ENCODE data around the gene SHROOM1.

The SHROOM1 gene

GRCh38 chr5:132824426-132824825, 6.0 kb downstream of the SHROOM1 start:
- DNase-seq (ENCODE audit: low read depth) = no peak

DNA sequence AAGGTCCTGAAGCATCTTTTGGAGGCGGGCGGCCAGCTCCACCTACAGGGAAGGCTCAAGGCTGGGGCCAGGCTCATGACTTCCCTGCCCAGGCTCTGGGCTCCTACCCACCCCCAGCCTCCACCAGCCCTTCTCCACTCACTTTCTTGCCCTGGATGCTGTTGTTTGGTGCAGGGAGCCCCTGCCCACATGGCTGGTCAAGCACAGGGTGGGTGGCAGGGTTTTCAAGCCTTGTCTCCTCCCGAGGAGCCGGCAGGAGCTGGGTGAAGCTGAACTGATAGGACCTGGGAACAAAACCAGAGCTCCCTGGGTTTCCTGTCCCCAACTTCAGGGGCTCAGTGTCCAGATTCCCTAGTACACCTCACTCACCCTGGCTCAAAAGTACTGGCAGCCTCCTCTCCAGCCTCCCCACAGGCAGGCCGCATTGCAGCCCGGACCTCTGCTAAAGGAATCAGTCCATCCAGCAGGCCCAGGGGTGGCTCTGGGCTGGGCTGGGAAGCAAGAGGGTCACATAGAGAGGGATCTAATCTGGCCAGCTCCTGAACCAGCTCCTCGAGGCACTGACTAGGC, 6.9 kb downstream of the SHROOM1 start:
- DNase-seq (ENCODE audit: low read depth) = no peak

- no peak for DNase-seq (ENCODE audit: low read depth)
Observed at GRCh38 chr5:132822650-132823480, 7.6 kb downstream of the SHROOM1 start.

- no peak for DNase-seq (ENCODE audit: low read depth)
Observed at GRCh38 chr5:132821791-132822190, 8.7 kb downstream of the SHROOM1 start.

- DNase-seq (ENCODE audit: low read depth) = no peak
Observed at GRCh38 chr5:132821350-132821749, 9.1 kb downstream of the SHROOM1 start.

GRCh38 chr5:132820162-132820754, 10.2 kb downstream of the SHROOM1 start:
- DNase-seq (ENCODE audit: low read depth) = peak; percentile 78

GRCh38 chr5:132819468-132819867, 11.0 kb downstream of the SHROOM1 start:
- no peak for DNase-seq (ENCODE audit: low read depth)

- no peak for DNase-seq (ENCODE audit: low read depth)
Observed at GRCh38 chr5:132817011-132817410, 13.4 kb downstream of the SHROOM1 start.

- DNase-seq (ENCODE audit: low read depth) = no peak
Observed at GRCh38 chr5:132816554-132816953, 13.9 kb downstream of the SHROOM1 start.

DNA sequence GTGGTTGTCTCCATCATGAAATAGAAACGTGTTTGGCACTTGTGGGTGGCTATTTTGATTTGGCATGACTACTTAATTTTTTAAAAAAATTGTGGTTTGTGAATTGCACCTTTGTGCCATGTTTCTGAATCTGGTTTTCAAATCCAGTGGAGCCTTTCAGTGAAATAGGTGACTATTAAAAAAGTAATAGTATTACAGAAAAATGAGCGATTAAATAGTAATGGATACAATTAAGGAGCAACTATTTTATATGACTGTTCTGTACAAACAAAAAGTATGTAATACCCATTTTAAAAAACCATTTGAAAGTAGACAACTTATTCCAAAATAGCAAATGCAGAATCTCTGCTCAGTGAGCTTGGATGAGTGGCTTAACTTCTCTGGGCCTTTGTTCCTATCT, 14.4 kb downstream of the SHROOM1 start:
- no peak for DNase-seq (ENCODE audit: low read depth)

DNA sequence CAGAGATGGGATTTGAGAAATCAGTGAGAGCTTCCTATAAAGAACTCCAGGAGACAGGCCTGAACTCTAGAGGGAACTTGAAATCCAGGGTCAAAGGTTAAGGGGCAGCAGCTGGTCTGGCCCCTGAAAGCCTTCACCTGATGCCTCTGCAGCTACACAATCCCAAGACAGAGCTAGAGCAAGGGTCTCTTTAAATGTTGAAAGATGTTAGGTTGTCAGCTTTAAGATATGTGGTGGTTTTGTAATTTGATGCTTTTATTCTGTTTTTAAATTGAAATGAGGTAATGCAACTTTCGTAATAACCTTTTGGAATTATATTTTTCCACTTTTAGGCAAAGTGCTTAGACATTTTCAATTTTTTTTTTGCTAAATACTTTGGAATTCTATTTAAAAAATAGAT, 15.0 kb downstream of the SHROOM1 start:
- DNase-seq (ENCODE audit: low read depth) = no peak

- no peak for DNase-seq (ENCODE audit: low read depth)
Observed at GRCh38 chr5:132814503-132815294, 15.7 kb downstream of the SHROOM1 start.

GRCh38 chr5:132813599-132814502, 16.6 kb downstream of the SHROOM1 start:
- DNase-seq (ENCODE audit: low read depth) = no peak

DNA sequence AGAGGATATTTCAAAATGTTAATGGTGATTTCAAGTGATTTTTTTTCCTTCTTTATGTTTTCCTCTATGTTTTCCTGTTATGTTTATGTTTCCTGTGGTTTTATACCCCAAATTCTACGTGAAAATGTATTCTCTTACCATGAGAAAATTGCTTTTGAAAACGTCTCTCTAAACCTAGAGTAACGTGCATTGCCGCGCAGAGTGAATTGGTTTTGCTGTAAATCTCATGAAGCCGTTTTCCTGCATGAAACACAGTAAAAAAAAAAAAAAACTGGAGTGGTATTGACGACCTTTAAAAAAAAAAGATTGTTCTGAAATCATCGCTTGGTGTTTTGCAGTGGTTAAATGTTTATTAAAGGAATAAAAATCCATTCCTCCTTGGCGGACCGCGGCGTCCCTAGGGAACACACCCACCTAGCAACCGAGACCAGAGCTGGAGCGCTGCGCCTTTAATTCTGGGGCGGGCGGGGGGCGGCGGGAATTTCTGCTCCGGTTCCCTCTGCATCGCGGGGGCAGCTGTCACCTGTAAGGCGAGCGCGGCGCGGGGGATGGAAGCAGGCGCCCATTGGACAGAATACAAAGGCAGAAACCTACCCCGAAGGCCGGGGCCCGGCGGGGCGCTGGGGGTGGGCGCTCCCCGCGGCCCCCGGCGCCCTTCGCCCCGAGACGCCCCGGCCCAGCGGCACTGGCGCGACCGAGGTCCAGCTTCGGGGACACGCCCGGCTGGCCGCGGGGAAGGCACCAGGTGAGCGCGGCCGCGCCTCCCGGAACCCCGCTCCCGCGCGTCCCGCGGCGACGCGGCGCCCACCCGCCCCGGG, 17.5 kb downstream of the SHROOM1 start, which contains the start of gene SOWAHA:
TSS of gene SOWAHA (plus strand) at position 522 of the 818 bp plus-strand sequence. CDS start 320 bp downstream, outside the sequence.
- DNase-seq (ENCODE audit: low read depth) = no peak

DNA sequence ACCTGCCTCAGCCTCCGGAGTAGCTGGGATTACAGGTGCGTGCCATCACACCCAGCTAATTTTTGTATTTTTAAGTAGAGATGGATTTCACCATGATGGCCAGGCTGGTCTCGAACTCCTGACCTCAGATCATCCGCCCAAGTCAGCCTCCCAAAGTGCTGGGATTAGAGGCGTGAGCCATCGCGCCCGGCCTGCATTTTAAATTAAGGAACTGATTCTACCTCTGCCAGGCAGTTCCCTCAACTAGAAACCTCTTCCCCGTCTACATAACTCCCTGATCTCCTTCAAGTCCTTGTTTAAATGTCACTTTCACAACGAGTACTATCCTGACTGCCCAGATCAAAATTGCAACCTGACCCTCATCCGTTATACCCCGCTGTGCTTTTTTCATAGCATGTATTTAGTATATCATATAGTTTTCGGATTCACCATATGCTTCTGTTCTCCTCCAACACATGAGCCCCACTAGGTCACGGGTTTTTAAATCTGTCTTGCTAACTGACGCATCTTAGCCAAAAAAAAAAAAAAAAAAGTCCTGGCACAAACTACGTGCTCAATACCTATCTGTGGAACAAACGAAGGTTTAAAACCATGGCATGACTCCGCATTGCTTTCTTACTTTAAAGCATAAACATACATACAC, 18.2 kb downstream of the SHROOM1 start:
- no peak for DNase-seq (ENCODE audit: low read depth)

- DNase-seq (ENCODE audit: low read depth) = no peak
Observed at GRCh38 chr5:132810605-132811004, 19.8 kb downstream of the SHROOM1 start.

DNA sequence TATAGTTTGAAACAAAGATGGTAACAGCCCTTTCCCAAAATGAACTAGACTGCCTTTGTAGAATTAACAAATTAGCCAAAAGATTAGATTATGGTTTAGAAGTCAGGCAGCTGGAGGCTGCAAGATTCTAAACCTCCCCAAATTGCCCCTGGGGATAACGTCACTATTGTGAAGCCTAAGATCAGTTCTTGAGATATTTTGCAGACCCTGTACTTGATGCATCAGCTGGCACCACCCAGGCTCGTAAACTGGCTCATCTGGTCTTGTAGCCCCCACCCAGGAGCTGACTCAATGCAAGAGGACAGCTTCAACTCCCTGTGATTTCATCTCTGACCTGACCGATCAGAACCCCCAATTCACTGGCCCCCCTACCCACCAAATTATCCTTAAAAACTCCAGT, 21.6 kb downstream of the SHROOM1 start:
- no peak for DNase-seq (ENCODE audit: low read depth)

DNA sequence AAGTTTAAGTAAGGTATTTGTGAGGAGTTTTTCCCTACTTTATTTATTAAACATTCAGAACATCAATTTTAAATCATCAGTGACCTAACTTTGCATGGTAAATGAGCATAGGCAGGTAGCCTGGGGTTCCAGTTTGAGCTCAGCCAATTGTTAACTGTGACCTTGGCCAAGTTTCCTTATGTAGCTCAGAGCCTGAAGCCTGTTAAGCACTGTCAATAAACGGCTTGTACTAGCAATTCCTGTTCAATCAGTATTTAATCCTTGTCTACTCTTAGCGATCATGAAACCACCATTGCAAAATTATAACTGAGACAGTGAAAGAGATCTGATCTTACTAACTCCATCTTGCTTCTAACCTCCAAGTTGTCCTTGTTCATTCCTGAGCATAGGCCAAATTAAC, 22.0 kb downstream of the SHROOM1 start:
- DNase-seq (ENCODE audit: low read depth) = no peak

DNA sequence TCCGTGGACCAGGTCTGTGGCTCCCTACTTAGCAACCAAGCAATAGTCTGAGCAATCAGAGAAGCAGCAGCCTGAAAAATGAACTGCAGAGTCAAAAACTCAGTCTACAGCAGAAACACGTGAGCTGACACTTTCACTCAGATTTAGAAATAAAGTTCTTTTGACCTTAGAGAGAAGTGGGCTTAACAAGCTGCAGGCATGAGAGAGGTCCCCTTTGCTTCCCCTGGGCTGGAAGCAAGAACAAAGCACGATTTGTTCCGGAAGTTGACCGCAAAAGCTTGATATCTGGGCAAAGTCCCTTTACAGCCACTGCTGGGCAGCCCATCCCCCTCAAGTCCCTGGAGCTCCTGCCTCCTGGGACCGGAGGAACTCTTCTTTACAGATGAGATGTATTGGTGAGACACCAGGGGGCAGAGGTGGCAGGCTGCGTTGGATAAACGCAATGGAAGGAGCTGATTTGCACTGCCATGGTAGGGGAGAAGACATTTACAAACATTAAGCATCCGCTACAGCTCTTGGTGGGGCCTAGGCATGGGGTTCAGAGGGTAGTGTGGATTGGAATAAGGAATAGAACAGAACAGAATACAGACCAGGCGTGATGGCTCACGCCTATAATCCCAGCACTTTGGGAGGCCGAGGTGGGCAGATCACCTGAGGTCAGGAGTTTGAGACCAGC, 23.1 kb downstream of the SHROOM1 start:
- DNase-seq (ENCODE audit: low read depth) = no peak
